Ectodermal cell (in vitro differentiated cells): ENCODE results near the gene SP3.

Experiments
- H3K27ac ChIP-seq: 2 replicates; pipeline ENCODE4 v1.7.0; 2013; ENCODE audit warnings: mild to moderate bottlenecking, low read depth, low read length; ENCODE audit not compliant: insufficient read depth, poor library complexity, severe bottlenecking
- H3K27me3 ChIP-seq: 2 replicates; pipeline ENCODE4 v1.7.0; 2013; ENCODE audit warnings: mild to moderate bottlenecking, low read length; ENCODE audit not compliant: insufficient read depth, control insufficient read depth, poor library complexity, severe bottlenecking
- H3K36me3 ChIP-seq: one replicate; pipeline ENCODE4 v1.7.0; 2013; ENCODE audit warnings: low read length; ENCODE audit not compliant: control insufficient read depth, insufficient read depth
- H3K4me1 ChIP-seq: one replicate; pipeline ENCODE4 v1.7.0; 2013; ENCODE audit warnings: low read length; ENCODE audit not compliant: control insufficient read depth, insufficient read depth
- H3K4me3 ChIP-seq: 2 replicates; pipeline ENCODE4 v1.7.0; 2013; ENCODE audit warnings: low read depth, low read length, control low read depth; ENCODE audit not compliant: insufficient read depth
- H3K9me3 ChIP-seq: 2 replicates; pipeline ENCODE4 v1.7.0; 2013; ENCODE audit warnings: mild to moderate bottlenecking, low read length, moderate library complexity; ENCODE audit not compliant: control insufficient read depth
- WGBS, 2 experiments: methylation state at CpG; one replicate each; pipeline ENCODE4 v1.1.7; 2013; ENCODE audit warnings: missing lambda C conversion rate in 2 of 2; 5-methylcytosine and 5-hydroxymethylcytosine counted together

The SP3 gene

GRCh38 chr2:173984866-173985604, 19.9 kb upstream of the SP3 start:
- Histone ChIP-seq H3K4me1 (no peaks in the 10 kb centered on the region), H3K36me3 (no peaks in the 10 kb centered on the region), H3K9me3 (no peaks in the 10 kb centered on the region), H3K27ac (no peak overlapping the region), H3K27me3 (no peaks in the 10 kb centered on the region), H3K4me3 (no peak overlapping the region)
- 93 to 95% methylated on average over 7 to 9 of the region's 9 CpGs for WGBS, 2 experiments

GRCh38 chr2:173983391-173983871, 18.3 kb upstream of the SP3 start:
- no peaks in the 10 kb centered on the region for H3K9me3 ChIP-seq
- no peak overlapping the region for H3K4me3 ChIP-seq
- H3K27me3 ChIP-seq, result no peaks in the 10 kb centered on the region
- WGBS, 2 experiments, result 66 to 67% methylated on average over 3 of the region's 3 CpGs
- H3K36me3 ChIP-seq, result no peaks in the 10 kb centered on the region
- H3K27ac ChIP-seq, result no peak overlapping the region
- no peaks in the 10 kb centered on the region for H3K4me1 ChIP-seq

- Histone ChIP-seq H3K27me3 (no peaks in the 10 kb centered on the region), H3K27ac (no peak overlapping the region), H3K4me1 (no peaks in the 10 kb centered on the region), H3K4me3 (no peak overlapping the region), H3K9me3 (no peaks in the 10 kb centered on the region), H3K36me3 (no peaks in the 10 kb centered on the region)
- WGBS, 2 experiments, result 73 to 77% methylated on average over 3 of the region's 3 CpGs
These were observed 17.7 kb upstream of the SP3 start for GRCh38 chr2:173982918-173983317.

GRCh38 chr2:173982182-173982714, 17.1 kb upstream of the SP3 start:
- Histone ChIP-seq H3K27ac (no peak overlapping the region), H3K9me3 (no peaks in the 10 kb centered on the region), H3K27me3 (no peaks in the 10 kb centered on the region), H3K36me3 (no peaks in the 10 kb centered on the region), H3K4me1 (no peaks in the 10 kb centered on the region), H3K4me3 (no peak overlapping the region)
- WGBS, 2 experiments, result 93 to 95% methylated on average over 1 of the region's 2 CpGs

GRCh38 chr2:173981520-173981919, 16.3 kb upstream of the SP3 start:
- 95 to 100% methylated on average over 1 of the region's 2 CpGs for WGBS, 2 experiments
- H3K4me3 ChIP-seq, result no peak overlapping the region
- H3K27me3 ChIP-seq, result no peaks in the 10 kb centered on the region
- no peaks in the 10 kb centered on the region for H3K9me3 ChIP-seq
- H3K27ac ChIP-seq, result no peak overlapping the region
- no peaks in the 10 kb centered on the region for H3K36me3 ChIP-seq
- no peaks in the 10 kb centered on the region for H3K4me1 ChIP-seq

- H3K36me3 ChIP-seq, result no peaks in the 10 kb centered on the region
- WGBS, 2 experiments, result 81 to 90% methylated on average over 3 of the region's 3 CpGs
These were observed 14.7 kb upstream of the SP3 start for GRCh38 chr2:173979751-173980351.

GRCh38 chr2:173978447-173978846, 13.3 kb upstream of the SP3 start:
- no peaks in the 10 kb centered on the region for H3K4me1 ChIP-seq
- no peak overlapping the region for H3K4me3 ChIP-seq
- H3K36me3 ChIP-seq, result no peaks in the 10 kb centered on the region
- no peaks in the 10 kb centered on the region for H3K27me3 ChIP-seq
- 88 to 90% methylated on average over 1 of the region's 1 CpG for WGBS, 2 experiments
- no peaks in the 10 kb centered on the region for H3K9me3 ChIP-seq
- no peak overlapping the region for H3K27ac ChIP-seq

More at GRCh38 chr2:173979751-173980351, 14.7 kb upstream of the SP3 start:
- Histone ChIP-seq H3K4me1 (no peaks in the 10 kb centered on the region), H3K27me3 (no peaks in the 10 kb centered on the region), H3K4me3 (no peak overlapping the region), H3K9me3 (no peaks in the 10 kb centered on the region), H3K27ac (no peak overlapping the region)

- Histone ChIP-seq H3K4me3 (no peak overlapping the region), H3K27ac (no peak overlapping the region), H3K9me3 (no peaks in the 10 kb centered on the region), H3K27me3 (no peaks in the 10 kb centered on the region), H3K4me1 (no peaks in the 10 kb centered on the region), H3K36me3 (no peaks in the 10 kb centered on the region)
- WGBS, 2 experiments, result 79 to 94% methylated on average over 3 of the region's 3 CpGs
These were observed 7.5 kb upstream of the SP3 start for GRCh38 chr2:173972636-173973035.

GRCh38 chr2:173972165-173972564, 7.0 kb upstream of the SP3 start:
- Histone ChIP-seq H3K9me3 (no peaks in the 10 kb centered on the region), H3K27ac (no peak overlapping the region), H3K27me3 (no peaks in the 10 kb centered on the region), H3K4me1 (no peaks in the 10 kb centered on the region), H3K4me3 (no peak overlapping the region), H3K36me3 (no peaks in the 10 kb centered on the region)
- WGBS, 2 experiments, result 83 to 89% methylated on average over 2 of the region's 2 CpGs

GRCh38 chr2:173970516-173970924, 5.3 kb upstream of the SP3 start:
- H3K9me3 ChIP-seq, result no peaks in the 10 kb centered on the region
- H3K27ac ChIP-seq, result no peak overlapping the region
- no peaks in the 10 kb centered on the region for H3K4me1 ChIP-seq
- H3K4me3 ChIP-seq, result no peak overlapping the region
- H3K27me3 ChIP-seq, result no peaks in the 10 kb centered on the region
- H3K36me3 ChIP-seq, result no peaks in the 10 kb centered on the region
